GM19463 (cell line): ENCODE data around the gene DCBLD1.

ENCODE experiments used
- ATAC-seq: cut with Tn5 transposase; IDR thresholded peaks from one replicate; pipeline ENCODE4 v1.9.1; 2021; ENCODE audit warnings: mild to moderate bottlenecking, moderate library complexity; ENCODE audit not compliant: unreplicated experiment

Gene DCBLD1

DNA sequence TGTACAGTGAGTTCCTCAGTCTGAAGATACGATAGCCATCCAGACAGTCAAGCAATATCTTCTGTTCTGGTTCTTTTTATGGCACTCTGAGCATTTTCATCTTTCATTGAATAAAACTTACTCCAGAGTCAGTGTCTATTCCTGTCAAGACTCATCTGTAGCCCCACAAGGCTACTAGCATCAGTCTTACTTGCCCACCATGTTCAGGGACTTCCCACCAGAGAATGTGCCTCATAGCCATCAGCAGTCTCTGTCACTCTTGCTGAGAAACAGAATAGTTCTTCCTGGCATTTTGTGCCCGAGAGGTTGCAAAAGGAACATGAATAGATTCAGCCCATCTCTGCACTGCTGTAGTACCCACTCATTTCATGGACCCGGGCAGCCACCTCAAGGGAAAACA lies 12.7 kb upstream of the DCBLD1 start:
- ATAC-seq, result no peak

DNA sequence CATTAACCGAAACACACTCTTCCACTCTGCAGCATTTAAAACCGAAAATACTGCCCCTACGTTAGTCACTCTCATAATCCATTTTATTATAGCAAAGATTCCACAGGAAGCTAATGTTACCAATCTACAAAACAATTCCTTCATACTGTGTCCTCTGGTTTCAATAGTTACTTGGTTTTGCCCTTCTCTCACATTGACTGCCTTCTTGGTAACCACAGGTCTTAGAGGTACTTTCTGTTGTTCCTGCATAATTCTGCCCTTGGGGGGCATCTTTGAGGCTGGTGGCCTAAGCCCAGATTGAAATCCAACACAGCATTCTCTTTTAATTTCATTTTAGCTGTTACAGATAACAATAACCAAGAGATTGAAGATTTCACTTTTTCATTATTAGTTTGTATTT lies 9.8 kb upstream of the DCBLD1 start:
- no peak for ATAC-seq

DNA sequence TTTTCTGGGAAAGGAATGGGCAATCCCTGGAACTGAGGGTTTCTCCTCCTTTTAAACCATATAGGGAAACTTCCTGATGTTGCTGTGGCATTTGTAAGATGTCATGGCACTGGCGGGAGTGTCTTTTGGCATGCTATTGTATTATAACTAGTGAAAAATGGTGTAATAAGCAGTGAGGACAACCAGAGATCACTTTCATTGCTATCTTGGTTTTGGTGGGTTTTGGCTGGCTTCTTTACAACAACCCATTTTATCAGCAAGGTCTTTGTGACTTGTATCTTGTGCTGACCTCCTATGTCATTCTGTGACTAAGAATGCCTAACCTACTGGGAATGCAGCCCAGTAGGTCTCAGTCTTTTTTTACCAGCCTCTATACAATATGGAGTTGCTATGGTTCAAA lies 9.1 kb upstream of the DCBLD1 start:
- ATAC-seq, result no peak

DNA sequence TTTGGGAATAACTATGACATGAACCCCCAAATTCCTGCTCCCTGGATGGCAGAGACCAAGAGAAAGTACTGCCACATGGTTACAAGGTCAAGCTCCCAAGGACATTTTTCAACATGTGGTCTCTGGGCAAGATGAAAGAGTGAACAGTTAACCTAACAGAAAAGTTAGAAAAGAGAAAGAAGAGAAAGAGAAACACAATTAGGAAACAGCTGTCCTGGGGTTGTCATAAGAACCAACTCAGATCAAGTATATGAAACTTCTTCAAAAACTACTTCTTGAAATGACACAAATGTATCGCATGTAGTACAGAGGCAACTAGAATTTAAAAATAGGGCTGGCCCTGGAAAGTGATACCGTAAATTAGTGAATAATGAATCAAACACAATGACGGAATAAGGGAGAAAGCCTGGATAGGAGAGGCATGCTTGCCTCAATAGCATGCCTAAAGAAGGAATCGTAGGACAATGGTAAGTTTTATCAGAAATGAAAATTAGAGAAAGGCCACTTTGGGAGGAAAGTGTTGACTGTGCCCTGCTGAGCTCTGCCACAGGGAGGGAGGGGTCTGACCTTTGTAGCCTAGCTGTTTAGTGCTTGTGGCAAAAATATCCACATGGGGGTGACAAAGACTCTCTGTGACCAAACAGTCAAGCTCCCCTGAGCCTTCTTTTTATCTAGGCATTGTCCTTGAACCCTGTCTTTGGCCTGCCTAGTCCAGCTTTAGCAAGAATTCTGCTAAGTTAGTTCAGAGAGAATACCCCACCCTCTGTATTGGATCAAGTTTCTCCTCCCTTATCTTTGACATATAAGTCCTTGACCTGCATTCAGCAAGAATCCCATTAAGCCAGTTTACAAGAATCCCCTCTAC lies 4.3 kb upstream of the DCBLD1 start:
- ATAC-seq, result peak; percentile 11

DNA sequence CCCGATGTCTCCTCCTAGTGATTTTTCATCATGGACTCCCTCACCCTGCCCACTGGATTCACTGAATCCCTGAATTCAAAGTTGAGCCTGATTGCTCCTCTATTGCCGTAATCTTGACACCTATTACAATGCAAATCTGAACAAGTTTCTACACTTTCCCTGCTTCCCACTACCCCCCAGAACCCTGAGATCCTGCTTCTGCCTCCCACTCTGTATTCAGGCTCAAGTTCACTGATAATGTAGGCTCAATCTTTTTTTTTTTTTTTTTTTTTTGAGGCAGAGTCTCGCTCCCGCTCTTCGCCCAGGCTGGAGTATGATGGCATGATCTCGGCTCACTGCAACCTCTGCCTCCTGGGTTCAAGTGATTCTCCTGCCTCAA lies 3.6 kb upstream of the DCBLD1 start:
- no peak for ATAC-seq

DNA sequence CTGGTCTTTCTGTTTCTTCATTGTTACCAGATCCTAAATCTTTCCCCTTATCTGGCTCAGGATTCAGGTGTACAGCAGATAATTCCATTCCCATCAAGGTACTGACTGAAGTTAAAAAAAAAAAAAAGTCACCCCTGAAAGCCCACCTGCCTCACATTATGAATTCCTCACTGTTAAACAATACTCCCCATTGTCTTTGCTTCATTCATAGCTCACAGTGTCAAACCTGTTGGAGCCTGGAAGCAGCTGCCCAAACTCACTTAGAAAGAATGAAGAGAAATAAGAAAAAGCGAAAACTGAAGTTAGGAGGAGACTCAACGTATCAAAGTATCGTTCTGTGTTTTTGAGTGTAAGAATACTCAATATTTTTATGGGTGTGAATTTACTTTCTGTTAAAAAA lies 1.8 kb upstream of the DCBLD1 start:
- no peak for ATAC-seq

DNA sequence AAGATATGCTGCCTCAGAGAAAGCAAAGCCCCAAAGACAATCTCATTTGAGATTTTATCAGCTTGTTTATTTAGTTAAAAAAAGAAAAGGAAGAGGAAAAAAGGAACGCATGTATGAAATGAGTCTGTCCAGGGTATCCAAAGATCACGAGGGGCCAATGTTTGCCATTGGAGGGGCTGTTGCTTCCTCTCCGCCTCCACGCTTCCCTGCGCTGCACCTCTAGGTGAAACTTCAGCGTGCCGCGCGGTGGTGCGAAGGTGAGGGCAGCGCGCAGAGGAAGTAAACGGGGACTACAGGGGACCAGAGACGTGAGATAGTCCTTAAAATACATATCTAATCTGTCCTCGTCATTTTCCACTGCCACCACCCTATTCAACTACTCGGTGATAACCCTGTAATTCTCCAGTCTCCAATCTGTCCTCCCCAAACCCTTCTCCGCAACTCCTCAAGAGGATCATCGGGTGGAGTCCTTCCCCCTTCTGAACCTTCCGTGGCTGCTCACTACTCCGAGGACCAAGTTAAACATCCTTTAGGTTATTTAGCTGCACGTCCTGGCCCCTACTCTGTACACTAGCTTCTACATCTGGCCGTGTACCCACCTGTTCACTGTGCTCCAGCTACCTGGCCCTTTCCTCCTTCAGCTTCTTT lies 1.1 kb upstream of the DCBLD1 start:
- ATAC-seq, result no peak

DNA sequence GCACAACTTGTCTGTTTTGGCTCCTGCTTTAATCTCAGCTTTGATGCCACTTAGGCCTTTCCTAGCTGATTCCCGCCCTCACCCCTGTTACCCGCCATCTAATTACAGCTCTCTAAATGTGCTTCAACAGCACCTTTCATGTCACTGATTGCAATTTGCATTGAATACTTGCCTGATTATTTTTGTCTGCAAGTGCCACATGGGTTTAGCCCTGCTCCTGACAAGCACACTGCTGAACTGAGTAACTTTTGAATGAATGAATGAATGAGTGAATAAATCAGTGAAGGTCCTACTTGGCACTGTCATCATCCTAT lies 591 bp upstream of the DCBLD1 start:
- no peak for ATAC-seq

DNA sequence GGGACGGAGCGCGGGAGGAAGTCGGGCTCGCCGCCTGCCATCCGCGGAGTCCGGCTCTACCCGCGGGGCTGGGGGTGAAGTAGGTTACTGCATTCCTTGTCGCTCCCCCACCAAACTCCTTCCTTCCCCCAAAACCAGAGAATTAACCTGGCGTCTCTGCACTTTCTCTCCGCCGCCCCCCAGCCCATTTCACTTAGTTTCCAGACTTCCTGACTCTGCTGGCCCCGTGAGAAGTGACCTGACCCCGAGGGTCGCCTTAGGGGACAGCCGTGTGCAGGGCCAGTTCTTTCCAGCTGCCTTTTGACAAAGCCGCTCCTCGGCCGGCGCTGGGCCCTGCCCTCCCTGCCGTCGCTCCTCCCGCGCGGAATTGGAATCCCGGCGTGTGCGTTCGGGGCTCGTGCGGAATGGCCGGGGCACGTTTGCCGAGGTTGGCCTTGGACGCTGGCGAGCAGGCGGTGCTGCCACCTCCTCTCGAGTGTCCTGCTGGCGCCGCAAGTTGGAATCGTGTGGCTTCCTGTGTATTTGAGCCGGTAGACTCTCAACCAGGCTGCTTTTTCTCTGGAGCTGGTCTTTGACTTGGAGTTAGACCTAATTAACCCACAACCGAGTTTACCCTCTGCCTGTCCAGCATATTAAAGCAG lies 650 bp downstream of the DCBLD1 start:
- ATAC-seq, result peak; percentile 7

DNA sequence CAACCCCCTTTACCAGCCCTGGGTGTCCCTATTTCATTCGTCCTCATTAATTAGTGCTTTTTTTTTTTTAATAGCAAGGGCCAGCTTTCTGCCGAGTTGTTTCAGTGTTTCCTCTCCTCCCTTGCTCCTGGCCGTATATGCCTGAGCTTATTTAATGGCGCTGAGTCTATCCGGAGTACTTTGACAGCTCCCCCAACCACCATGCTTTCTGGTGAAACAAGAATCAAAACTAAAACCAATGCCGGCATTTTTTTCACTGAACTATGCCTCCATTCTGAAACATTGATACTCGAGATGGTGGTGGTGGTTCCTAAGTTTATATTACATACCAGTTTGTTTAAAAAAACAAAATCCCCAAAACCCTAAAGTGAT lies 1.2 kb downstream of the DCBLD1 start:
- no peak for ATAC-seq

DNA sequence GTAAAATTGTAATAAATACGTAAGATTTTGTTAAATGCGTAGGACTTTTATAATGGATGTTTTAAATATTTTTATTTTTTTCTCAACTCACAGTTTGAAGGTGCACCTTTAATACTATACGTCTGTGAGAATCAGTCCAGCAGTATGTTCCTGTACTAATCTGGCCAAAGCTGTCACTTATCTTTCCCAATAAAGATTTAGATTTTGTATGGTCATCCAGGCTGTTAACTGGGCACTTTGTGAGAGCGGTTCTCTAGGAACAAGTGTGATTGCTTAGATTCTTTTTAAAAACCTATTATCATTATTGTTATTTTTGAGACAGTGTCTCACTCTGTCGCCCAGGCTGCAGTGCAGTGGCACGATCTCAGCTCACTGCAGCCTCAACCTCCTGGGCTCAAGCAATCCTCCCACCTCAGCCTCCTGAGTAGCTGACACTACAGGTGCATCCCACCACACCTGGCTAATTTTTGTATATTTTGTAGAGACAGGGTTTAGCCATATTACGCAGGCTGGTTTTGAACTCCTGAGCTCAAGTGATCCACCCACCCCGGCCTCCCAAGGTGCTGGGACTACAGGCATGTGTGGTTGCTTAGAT lies 1.7 kb downstream of the DCBLD1 start:
- ATAC-seq, result no peak

DNA sequence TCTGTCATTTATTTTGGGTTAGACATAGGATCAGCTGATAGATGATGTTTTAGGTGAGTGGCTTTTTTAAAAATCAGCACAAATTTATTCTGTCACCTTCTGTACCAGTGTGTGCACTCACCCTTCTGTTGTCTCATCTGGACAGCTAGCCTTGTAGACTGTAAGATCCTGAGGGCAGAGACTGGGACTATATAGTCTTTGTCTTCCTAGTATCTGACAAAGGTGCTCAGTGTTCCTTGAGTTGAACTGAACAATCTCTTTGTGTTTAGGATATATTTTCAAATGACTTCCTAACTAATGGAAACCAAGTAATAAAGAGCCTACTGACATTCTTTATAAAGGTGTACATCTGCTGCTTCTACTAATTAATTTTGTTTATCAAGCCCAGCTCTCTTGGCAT lies 3.0 kb downstream of the DCBLD1 start:
- no peak for ATAC-seq

DNA sequence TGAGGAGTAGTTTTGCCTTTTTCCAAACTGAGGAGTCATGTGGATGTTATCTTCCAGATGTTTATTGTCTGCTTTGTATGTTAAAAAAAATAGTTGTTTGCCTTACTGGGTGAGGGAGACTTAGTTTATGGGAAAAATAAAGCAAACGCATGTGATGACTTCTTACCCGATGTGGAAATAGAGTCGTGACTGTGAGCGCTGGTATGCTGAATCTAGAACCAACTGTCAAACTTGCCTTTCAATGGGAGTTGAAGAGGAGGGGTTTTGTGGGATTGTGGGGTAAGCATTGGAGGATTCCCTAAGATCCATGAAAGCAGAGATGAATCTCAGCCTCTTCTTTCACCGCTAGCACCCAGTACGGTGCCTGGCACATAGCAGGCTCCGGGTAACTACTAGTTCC lies 5.3 kb downstream of the DCBLD1 start:
- ATAC-seq, result no peak

DNA sequence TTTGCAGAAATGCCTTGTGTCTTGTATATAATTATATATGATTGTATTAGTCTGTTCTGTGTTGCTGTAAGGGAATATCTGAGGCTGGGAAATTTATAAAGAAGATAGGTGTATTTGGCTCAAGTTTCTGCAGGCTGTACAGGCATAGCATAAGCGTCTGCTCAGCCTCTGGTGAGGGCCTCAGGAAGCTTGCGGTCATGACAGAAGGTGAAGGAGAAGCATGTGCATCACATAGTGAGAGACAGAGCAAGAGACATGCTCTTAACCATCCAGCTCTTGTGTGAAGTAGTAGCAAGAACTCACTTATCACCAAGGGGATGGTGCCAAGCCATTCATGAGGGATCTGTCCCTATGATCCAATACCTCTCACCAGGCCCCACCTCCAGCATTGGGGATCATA lies 6.5 kb downstream of the DCBLD1 start:
- ATAC-seq, result no peak

DNA sequence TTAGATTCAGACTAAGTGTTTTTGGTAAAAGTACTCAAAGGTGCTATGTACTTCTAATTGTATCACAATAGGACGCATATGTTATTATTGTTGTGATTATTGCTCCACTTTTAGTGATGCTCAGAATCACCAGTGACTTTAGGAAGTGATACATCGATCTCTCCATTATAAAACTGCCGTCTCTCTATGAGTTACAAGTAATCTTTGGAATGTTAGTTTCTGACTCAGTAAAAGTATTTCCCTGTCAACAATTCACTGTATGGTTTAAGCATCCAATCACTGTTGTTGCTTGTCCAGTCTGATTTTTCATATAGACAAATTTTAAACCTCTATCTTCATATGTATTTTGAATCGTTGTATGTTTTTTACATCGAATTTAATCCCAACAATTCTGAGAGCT lies 9.4 kb downstream of the DCBLD1 start:
- ATAC-seq, result no peak

DNA sequence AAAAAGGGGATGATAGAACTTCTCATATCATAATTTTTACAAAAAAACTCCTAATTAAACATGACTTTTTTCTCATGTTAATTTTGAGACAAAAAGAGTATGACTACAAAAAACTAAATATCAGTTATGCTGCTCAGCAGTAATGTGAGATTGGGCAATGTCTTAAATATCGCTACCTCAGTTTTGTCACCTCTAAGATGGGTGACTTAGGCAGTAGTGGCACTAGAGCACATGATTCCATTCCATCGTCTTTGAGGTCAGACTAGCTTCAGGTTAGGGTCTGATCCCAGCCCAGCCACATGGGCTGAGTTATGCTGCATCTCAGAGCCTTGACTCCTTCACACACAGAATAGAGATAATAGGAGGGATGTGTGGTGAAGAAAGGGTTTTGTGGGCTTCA lies 11.0 kb downstream of the DCBLD1 start:
- ATAC-seq, result no peak

DNA sequence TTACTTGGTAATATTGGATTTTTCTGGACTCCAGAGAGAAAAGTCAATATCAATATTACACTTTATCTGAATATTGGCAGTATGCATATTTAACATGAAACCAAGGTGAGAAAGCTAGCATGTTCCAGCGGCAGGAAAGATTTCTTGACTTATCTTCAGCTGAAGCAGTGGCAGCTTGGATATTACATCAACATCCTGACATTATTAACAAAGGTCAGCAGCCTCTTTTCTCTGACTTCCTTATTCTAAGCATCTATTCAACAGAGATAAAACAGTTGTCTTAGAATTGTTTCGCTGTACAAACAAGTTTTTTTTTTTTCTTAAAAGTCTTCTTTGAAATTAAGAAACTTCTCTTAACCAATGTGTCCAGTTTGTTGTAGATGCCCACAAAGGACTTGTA lies 11.8 kb downstream of the DCBLD1 start:
- no peak for ATAC-seq

DNA sequence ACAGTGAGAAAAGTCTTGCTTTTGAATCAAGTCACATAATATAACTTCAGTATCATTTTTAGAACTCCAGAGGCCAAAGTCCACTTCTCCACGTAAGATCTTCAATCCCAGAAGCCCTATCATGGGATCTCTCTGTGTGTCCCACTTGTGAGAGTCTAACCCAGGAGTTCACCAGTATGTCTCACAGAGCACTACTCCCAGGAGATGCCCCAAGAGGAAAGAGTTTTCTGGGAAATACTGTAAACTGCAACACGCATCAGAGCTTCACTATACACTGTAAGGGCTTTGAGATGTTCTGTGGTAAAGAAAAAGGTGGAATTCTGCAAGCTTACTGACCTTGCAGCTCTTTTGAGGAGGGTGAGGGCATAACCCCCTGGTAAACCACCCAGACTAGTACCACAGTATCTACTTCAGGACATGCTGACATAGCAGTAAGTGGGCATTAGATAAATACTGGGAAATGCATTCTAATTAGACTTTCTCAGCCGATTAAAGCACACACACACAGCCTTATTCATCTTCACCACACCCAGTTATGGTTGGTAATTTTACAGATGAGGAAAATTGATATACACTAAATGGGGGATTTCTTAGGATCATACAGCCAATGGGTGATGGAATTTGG lies 12.3 kb downstream of the DCBLD1 start:
- no peak for ATAC-seq

DNA sequence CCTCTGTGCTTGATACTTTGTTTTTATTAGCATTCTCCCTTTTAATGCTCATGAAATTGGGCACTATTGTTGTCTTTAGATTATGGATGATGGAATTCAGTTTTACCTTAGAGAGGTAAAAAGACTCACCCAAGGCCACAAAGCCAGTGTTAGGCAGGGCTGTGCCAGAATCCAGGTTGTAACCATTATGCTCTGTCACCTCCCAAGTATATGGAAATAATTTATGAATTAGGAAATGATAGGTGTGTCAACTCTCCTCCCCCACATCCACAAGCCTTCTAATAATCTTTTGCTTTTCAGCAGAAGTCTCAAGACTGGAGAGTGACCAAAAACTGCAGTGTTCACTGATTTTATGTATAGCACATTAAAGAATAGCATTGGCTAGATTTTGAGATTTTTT lies 13.0 kb downstream of the DCBLD1 start:
- no peak for ATAC-seq

DNA sequence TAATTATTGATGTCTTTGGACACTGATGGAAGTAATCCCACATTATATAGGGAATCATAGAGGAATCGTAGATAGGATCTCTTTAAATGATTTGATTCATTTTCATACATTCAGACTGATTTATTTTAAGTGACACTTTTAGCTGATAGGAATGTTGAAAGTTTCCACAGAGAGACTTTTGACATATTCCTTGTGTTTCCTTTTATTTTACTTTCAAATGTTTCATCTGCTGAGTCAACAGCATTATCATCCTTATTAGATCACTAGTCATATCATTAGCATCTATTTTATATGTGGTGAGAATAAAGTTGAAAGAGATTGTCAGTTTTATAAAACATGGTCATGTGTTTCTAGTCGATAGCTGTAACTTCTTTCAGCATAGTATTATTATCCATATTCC lies 13.4 kb downstream of the DCBLD1 start:
- no peak for ATAC-seq

DNA sequence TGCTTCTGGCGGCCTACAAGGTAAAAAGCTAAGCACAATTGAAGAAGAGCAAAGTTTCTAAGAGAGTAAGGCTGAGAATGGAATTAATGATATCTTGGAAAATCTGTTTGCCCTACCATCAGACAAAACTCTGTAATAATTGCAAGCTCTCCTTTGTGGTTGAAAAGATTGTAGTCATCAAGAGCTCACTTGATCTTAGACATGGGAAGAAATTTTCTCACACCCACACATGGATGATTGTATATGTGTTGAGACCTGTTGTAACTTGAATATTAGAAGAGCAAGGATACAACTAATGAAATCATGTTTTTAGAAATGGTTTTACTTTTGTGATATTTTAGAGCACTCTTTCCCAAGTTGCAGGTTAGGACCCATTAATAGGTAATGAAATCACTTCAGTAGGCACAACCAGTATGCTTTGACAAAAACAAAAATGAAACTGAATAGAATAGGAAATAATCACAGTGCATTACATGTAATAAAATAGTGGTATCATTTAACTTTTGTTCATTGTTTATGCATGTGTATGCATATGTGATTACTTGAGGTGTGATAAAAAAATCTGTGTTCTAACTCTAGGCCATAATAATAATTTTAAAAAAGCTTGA lies 14.0 kb downstream of the DCBLD1 start:
- peak; percentile 41 for ATAC-seq
